HG02870 (cell line): Measurements from ENCODE around the gene EPN3.

ENCODE experiments used
- ATAC-seq: cut with Tn5 transposase; IDR thresholded peaks from one replicate; pipeline ENCODE4 v1.9.1; 2021; ENCODE audit warnings: mild to moderate bottlenecking, moderate library complexity; ENCODE audit not compliant: unreplicated experiment

EPN3 gene

DNA sequence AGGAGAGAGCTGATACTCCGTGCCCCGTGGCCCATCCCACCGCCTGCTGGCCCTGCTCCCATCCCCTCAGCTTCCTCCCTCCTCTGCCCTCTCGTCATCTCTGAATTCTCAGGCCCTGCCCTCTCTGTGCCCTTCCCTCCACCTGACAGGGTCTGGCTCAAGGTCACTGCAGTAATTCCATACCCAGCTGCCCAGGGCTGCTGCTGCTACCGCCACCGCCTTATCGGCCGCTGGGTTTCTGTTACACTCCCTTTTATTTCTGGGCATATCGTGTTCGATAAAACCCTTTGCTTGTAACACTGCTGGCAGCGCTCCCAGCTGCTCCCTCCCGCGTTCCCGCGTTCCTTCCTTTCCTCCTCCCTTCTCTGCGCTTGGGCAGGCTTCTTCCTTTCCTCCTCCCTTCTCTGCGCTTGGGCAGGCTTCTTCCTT, 1.2 kb downstream of the EPN3 start:
- no peak for ATAC-seq

DNA sequence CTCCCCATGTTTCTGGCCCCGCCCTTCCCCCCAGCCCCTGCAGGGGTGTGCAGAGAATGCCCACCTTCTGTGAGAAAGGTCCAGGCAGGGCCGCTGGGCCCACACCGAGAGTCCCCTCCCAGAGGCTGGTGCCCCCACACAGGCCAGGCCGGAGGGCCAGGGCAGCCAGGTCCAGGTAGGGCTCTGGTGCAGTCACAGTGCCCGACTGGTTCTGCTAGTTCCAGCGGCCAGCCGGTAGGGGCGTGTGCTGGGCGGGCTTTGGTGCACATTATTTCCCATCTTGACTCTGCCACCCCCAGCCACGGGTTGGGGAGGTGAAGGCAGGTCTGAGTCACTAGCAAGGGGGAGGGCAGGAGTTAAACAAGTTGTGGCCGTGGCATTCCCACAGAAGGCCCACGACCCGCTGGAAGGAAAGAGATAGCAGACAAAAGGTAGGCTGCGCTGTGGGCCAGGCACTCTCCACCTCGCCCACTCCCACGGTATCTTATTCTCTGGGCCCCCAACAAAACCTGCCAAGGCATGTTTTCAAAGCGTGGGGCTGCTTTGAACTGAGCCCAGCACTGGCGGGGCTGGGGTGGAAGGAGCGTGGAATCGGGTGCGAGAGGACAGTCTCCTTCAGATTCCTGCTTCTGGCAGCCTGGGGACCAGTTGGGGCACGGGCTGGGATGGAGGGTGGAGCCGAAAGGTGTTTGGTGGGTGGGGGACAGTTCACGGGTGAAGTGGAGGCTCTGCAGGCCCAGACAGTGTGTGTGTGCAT, 1.9 kb downstream of the EPN3 start:
- ATAC-seq: no peak

DNA sequence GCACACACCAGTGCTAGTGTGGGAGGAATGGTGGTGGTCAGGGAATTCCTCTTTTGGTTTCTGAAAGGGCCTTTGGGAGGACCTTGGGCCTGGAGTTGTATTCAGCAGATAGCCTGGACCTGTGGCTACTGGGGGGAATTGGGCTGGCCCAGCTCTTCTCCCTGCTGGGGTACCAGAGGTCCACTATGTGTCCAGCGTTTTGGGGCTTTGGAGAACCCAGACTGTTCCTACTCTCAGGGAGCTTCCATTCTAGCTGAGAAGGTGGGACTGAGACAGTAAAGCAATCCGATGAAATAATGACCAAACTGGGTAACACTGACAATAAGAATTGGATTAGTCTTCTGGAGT, 2.4 kb downstream of the EPN3 start:
- ATAC-seq: no peak

DNA sequence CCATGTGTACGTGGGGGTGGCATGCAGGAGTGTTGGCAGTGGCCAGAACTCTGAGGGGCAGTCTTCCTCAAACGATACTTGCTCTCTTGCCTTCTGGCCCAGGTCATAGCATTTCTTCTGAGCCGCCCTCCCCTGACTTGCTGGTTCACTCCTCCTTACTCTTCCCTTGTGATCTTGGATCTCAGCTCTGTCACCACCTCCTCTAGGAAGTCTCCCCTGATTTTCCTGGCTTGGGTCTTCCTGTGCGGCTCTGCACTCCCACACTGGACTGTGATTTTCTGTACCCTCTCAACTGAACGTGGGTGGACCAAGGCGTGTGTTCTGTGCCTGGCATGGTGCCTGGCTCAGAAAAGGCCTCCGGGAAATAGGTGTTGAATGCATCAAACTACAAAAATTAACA, 2.9 kb downstream of the EPN3 start:
- no peak for ATAC-seq

DNA sequence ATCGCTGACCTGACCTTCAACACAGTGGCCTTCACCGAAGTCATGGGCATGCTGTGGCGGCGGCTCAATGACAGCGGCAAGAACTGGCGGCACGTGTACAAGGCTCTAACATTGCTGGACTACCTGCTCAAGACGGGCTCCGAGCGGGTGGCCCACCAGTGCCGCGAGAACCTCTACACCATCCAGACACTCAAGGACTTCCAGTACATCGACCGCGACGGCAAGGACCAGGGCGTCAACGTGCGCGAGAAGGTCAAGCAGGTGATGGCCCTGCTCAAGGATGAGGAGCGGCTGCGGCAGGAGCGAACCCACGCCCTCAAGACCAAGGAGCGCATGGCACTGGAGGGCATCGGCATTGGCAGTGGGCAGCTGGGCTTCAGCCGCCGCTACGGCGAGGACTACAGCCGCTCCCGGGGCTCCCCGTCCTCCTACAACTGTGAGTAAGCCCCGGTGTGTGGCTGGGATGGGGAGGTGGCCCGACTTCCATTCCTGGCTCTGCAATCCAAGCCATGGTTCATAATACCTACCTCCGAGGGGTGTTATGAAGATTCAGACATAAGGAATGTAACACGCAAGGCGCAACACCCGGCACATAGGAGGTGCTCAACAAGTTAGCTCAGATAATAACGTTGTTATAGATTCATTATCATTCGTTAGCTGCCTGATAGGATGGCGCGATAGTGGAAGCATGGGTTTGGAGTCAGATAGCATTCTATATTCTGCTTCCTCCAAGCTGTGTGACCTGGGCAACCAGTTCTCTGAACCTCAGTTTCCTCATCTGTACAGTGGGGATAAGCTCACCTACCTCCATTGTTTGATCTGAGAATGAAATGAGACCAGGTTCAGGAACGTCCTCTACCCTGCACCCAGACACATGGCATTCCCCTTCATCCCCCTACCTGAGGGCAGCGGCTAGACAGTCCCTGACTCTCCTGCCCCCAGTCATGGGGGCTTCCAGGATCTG, 4.4 kb downstream of the EPN3 start:
- no peak for ATAC-seq

DNA sequence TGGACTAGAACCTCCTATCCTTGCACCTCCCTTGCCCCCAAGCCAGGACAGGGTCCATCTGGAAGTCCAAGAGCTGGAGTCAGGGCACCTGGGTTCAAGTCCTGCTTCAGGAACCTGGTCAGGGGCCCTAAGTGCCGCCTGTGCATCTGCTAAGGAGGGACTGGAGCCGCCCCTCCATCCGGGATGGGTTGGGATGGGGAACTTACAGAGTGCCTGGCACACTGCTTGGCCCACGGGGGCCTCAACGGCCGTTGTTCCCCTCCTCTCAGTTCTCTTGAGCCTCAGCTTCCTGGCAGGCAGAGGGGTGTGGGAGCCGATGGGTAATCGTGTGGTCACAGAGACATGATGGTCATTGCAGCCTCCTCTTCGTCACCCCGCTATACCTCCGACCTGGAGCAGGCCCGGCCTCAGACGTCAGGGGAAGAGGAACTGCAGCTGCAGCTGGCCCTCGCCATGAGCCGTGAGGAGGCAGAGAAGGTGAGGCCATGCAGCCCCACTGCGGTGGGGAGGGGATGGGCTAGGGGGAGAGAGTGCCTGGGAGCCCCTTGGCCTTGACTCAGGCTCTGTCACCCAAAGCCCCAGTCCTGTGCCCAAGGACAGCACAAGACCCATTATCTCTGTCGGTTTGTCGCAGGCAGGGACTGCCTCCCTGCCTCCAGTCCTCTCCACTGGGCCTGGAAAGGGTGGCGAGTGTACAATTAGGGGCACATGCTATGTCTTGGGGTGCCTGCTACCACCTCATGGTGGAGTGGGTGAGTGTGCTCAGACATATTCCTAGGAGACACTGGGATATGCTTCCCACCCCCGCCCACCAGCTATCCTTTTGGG, 5.4 kb downstream of the EPN3 start:
- no peak for ATAC-seq

DNA sequence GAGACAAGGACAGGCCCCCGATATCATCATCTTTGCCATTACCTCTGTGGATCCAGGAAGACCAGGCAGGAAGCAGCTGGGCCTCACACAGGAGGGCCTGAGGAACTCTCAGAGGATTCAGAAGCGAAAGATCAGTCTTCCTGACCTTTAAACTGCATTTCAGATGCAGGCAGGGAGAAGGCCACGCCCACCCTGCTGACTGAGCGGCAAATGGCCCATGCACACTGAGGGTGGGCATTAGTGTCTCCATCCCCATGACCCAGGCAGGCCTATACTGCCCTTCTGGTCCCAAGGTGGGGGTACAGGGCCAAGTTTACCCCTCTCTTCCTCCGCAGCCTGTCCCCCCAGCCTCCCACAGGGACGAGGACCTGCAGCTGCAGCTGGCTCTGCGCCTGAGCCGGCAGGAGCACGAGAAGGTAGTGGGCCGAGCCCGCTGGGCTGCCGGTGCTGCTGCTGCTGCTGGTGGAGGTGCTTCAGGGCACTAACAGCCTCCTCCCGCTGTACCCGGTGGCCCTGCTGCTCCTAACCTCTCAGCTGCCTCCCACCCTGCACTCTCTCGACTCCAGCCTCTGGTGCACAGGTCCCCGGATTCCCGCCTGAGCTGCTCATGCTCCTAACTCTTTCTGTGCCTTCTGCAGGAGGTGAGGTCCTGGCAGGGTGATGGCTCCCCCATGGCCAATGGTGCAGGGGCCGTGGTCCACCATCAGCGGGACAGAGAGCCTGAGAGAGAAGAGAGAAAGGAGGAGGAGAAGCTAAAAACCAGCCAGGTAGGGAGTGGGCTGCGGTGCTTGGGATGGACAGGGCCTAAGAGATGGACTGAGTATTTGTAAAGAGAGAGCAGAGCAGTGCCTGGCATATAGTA, 6.2 kb downstream of the EPN3 start:
- no peak for ATAC-seq

DNA sequence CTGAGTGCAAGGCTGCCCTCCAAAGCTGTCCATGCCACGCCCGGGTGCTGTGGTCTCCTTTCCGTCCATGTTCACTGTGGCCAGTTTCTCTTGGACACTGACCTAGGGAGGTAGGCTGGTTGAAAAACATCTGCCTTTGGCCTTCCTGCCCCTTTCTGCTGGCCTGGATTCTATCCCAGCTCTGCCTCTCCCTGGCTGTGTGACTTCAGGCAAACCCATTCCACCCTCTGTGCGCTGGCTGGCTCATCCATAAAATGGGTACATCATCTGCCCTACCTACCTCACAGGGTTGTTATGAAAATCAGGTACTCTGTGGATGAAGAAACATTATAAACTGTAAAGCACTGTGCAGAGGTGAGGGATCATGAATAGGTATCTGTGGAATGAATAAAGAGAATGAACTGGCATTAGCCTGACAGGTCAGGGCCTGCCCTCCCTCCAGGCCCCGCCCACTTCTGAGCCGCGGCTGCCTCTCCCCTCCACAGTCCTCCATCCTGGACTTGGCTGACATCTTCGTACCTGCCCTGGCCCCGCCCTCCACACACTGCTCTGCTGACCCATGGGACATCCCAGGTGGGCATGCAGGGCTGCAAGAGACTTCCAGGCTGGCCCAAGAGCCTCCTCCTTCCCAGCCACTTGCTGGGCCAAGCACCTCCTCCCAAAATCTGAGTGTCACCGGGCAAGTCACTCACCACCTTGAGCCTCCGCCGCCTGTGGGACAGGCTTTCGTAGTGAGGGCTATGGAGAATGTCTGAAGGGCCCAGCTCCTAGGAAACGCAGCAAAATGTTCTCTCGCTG, 7.4 kb downstream of the EPN3 start:
- no peak for ATAC-seq

DNA sequence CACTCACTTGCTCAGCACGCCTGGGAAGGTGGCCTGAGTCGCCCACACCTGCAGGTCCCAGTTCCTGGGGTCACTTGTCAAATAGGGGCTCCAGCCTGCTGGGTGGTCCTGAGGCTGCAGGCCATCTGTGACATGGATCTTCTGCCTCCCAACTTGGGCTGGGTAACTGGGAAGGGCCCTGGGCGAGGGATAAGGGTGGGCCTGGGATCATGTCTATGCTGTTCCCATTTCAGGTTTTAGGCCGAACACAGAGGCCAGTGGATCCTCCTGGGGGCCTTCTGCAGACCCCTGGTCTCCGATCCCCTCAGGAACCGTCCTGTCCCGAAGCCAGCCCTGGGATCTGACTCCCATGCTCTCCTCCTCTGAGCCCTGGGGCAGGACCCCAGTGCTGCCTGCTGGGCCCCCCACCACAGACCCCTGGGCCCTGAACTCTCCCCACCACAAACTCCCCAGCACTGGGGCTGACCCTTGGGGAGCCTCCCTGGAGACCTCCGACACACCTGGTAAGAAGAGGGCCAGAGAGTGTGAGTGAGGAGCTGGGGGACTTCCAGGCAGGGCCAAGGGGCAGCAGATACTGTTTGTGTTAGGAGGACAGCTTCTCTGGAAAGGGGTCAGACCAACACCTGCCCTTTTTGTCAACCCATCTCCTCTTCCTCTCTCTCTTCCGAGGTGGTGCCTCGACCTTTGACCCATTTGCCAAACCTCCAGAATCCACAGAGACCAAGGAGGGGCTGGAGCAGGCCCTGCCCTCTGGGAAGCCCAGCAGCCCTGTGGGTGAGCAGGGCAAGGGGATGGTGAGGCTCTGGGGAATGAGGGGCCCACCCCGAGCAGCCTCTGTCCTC, 8.2 kb downstream of the EPN3 start:
- no peak for ATAC-seq

DNA sequence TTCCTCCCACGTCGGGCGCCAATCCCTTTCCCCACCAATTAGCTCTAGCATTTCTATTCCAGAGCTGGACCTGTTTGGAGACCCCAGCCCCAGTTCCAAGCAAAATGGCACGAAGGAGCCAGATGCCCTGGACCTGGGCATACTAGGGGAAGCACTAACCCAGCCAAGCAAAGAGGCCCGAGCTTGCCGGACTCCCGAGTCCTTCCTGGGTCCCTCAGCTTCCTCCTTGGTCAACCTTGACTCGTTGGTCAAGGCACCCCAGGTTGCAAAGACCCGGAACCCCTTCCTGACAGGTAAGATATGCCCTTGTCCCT, 8.8 kb downstream of the EPN3 start:
- no peak for ATAC-seq

DNA sequence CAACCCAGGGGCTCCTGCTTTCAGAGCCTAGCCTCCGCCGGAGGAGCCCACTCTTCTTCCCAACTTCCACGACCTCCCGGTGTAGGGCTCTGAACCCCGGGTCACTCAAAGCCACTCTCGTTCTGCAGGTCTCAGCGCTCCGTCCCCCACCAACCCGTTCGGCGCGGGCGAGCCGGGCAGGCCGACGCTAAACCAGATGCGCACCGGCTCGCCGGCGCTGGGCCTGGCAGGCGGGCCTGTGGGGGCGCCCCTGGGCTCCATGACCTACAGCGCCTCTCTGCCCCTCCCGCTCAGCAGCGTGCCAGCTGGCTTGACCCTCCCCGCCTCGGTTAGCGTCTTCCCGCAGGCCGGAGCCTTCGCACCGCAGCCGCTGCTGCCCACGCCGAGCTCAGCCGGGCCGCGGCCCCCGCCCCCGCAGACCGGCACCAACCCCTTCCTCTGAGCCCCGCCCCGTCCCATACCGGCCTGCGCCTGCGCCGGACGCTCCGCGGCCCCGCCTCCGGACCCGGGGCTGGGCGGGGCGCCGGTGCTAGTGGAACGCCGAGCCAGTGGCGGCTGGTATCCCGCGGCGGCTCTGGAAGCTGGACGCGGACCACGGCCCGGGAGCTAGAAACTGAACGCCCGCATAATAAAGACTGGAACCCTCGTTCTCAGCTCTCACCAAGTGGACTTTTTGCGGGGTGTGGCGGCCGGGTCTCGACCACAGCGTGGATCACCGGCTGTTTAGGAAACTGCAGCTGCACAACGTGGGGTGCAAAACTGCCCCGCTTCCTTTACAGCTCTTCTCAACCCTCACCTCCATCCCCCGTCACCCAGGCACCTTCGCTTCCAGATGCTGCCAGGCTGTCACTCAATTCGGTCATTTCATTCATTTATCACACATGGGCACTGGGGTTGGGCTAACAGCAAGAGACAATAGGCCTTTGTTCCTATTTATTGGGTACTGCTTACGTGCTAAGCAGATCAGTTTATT, 9.5 kb downstream of the EPN3 start:
- ATAC-seq: peak; percentile 73

DNA sequence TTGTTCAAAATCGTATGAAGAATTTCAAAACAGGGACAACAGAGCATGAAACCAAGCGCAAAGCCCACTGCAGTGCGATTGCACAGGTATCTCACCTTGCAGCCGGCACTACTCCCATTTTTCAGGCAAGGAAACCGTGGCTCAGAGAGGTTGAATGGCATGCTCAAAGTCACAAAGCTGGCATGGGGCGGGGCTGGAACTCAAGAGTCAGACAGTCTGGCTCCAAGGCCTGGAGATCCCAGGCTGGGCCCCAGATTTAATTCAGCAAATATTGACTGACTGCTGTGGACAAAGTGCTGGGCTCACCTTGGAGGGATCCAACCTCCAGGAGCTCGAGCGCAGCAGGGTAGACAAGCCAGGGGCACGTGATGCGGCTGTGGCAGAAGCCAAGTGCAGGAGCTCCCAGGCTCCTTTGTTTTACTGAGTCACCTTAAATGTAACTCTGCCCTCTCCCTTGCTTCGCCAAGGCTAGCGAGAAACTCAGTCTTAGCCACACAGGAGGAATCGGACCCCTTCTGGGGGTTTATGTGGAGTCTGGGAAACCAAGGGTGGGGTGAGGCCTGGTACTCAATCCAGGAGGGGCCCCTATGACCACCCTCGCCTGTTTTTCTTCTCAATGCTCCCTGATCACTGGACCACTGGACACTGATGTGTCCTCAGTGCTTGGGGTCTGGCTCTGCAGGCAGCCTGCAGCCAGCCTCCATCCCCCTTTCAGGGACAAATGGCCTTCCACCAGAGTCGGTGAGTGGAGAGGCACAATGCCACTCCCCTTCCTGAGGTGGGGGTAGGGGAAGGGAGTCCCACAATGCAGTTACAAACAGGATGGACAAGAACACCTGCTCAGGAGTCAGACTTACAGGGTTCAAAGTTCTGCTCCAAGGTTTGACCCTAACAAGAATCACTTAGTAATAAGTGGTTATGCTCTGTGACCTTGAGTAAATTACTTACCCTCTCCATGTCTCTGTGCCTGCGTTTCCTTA, 10.6 kb downstream of the EPN3 start:
- no peak for ATAC-seq

DNA sequence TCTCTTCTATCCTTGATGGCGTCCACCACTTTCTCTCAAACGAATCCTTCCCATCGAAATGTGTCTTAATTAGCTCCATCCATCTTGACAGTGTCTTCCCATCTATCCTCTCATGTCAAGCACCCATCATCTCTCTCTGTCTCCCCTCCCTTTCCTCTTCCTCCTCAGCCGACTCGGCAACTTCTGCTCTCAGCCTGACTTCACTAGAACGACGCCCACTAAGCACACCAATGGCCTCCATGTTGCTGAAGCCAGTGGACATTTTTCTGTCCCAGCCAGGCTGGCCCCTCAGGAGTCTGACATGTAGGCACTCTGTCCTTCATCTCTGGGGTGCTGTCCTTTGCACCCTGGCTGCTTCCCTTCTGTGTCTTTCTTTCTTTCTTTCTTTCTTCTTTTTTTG, 12.0 kb downstream of the EPN3 start:
- no peak for ATAC-seq

DNA sequence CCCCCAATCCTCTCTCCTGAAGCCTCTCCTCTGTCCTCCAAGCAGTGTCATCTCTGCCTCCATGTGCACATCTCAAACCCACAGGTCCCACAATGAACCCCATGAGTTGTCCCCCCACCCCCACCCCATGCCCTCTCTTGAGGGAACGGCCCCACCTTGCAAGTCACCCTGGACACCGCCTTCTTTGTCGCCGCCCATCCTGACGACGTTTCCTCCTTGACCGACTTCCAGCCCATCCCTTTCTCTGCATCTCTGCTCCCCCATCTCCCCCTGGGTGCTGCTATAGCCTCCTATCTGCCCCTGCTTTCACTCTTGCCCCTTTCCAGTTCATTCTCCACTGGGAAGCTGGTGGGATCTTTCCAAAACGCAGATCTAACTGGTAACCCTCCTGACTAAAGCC, 12.8 kb downstream of the EPN3 start:
- ATAC-seq: no peak

DNA sequence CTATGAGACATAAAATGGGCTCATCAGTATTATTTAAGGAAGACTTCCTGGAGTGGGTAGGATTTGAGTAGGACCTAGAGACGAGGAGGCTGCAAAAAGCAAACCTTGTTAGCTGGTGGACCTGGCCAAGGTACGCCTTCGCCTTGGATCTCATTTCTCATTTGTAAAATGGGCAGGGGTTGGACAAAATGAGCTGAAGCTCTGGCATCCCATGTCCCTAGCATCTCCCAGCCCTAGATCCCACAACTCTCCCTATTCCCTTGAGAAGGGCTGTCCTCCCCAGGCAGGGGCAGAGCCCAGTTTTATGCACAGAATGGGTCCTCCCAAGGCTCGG, 14.1 kb downstream of the EPN3 start:
- ATAC-seq: no peak

DNA sequence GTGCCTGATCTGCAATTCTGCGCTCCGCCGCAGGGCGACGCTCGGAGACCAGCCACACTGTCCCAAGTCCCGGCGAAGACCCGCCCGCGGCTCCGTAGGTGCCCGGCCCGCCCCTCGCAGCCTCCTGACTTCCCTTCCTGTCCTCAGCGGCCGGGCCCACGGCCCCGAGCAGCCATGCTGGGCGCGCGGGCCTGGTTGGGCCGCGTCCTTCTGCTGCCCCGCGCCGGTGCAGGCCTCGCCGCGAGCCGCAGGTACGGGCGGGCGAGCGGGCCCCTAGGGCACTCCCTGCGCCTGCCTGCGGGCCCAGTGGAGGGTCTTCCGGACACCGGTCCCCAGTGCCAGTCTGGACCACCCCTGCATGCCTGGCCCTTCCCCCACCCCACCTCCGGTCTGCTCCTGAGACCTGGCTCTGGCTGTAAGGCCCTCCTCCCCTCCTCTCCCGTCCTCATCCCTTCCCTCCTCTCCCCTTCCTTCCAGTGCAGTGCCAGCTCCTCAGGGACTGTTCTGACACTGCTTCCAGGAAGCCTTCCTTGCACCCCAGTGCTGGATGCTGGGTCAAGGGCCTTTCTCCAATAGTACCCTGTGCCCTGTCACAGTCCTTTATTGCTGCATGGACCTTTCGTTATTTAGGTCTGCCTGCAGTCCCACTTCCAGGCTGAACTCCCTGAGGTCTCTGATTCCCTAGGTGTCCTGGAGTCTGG, 14.7 kb downstream of the EPN3 start, which contains the start of gene SPATA20:
TSS of gene SPATA20 (plus strand) at position 140 of the 701 bp plus-strand sequence. CDS start at position 175, 35 bp downstream.
- peak; percentile 55 for ATAC-seq
